Ishikawa (cell line): ENCODE measurements around the gene ACSL6.

Experiments
- CEBPB ChIP-seq: IDR thresholded peaks from 2 replicates; pipeline ENCODE4 v1.6.1; 2012
- CREB1 ChIP-seq: IDR thresholded peaks from 2 replicates; pipeline ENCODE4 v1.6.1; 2012; ENCODE audit warnings: low read depth
- EGR1 ChIP-seq: IDR thresholded peaks from 2 replicates; pipeline ENCODE4 v1.6.1; 2012
- EP300 ChIP-seq: IDR thresholded peaks from 2 replicates; pipeline ENCODE4 v1.6.1; 2012; ENCODE audit warnings: borderline replicate concordance
- FOXM1 ChIP-seq: IDR thresholded peaks from 2 replicates; pipeline ENCODE4 v1.6.1; 2012; ENCODE audit warnings: low read depth, borderline replicate concordance
- NFIC ChIP-seq: IDR thresholded peaks from 2 replicates; pipeline ENCODE4 v1.6.1; 2012
- RAD21 ChIP-seq: IDR thresholded peaks from 2 replicates; pipeline ENCODE4 v1.6.1; 2012; ENCODE audit warnings: low read depth
- TAF1 ChIP-seq: IDR thresholded peaks from 2 replicates; pipeline ENCODE4 v1.6.1; 2012; ENCODE audit warnings: low read depth, mild to moderate bottlenecking
- TCF12 ChIP-seq: IDR thresholded peaks from 2 replicates; pipeline ENCODE4 v1.6.1; 2012; ENCODE audit warnings: low read depth
- TEAD4 ChIP-seq: IDR thresholded peaks from 2 replicates; pipeline ENCODE4 v1.6.1; 2012
- YY1 ChIP-seq: IDR thresholded peaks from 2 replicates; pipeline ENCODE4 v1.6.1; 2012; ENCODE audit warnings: low read depth
- ZBTB7A ChIP-seq: IDR thresholded peaks from 2 replicates; pipeline ENCODE4 v1.6.1; 2012; ENCODE audit warnings: low read depth
- TF ChIP-seq, protein P1 (sequence below): IDR thresholded peaks from 2 replicates; pipeline ENCODE4 v1.6.1; 2012
- TF ChIP-seq, protein P2 (sequence below): IDR thresholded peaks from 2 replicates; pipeline ENCODE4 v1.6.1; 2012; ENCODE audit warnings: low read depth, mild to moderate bottlenecking
- TF ChIP-seq, protein P3 (sequence below): IDR thresholded peaks from 2 replicates; pipeline ENCODE4 v1.6.1; 2012

Gene ACSL6

DNA sequence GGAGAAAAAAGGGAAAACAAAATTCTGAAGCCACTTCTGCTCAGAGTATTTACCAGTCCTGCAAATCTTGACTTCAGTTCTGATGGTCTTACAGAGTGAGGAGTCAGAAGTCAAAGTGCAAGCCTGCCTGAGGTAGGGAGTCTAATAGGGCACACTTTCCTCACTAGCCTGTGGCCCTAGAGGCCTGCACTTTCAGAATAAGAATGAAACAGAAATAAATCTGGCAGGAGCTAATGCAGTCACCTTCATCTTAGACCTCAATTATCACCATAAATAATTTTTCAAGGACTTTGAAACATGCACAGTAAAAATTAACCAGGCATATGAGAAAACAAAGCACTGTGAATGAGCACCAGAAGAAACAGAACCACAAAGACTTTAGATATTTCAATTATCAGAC lies 20.7 kb upstream of the ACSL6 start:
- TF ChIP-seq, protein P1, sequence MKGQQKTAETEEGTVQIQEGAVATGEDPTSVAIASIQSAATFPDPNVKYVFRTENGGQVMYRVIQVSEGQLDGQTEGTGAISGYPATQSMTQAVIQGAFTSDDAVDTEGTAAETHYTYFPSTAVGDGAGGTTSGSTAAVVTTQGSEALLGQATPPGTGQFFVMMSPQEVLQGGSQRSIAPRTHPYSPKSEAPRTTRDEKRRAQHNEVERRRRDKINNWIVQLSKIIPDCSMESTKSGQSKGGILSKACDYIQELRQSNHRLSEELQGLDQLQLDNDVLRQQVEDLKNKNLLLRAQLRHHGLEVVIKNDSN: no peak
- no peak for TF ChIP-seq FOXM1
- no peak for TF ChIP-seq RAD21
- no peak for TF ChIP-seq CREB1
- no peak for TF ChIP-seq CEBPB
- TF ChIP-seq, protein P2, sequence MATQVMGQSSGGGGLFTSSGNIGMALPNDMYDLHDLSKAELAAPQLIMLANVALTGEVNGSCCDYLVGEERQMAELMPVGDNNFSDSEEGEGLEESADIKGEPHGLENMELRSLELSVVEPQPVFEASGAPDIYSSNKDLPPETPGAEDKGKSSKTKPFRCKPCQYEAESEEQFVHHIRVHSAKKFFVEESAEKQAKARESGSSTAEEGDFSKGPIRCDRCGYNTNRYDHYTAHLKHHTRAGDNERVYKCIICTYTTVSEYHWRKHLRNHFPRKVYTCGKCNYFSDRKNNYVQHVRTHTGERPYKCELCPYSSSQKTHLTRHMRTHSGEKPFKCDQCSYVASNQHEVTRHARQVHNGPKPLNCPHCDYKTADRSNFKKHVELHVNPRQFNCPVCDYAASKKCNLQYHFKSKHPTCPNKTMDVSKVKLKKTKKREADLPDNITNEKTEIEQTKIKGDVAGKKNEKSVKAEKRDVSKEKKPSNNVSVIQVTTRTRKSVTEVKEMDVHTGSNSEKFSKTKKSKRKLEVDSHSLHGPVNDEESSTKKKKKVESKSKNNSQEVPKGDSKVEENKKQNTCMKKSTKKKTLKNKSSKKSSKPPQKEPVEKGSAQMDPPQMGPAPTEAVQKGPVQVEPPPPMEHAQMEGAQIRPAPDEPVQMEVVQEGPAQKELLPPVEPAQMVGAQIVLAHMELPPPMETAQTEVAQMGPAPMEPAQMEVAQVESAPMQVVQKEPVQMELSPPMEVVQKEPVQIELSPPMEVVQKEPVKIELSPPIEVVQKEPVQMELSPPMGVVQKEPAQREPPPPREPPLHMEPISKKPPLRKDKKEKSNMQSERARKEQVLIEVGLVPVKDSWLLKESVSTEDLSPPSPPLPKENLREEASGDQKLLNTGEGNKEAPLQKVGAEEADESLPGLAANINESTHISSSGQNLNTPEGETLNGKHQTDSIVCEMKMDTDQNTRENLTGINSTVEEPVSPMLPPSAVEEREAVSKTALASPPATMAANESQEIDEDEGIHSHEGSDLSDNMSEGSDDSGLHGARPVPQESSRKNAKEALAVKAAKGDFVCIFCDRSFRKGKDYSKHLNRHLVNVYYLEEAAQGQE: no peak
- TF ChIP-seq, protein P3, sequence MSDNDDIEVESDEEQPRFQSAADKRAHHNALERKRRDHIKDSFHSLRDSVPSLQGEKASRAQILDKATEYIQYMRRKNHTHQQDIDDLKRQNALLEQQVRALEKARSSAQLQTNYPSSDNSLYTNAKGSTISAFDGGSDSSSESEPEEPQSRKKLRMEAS: no peak

DNA sequence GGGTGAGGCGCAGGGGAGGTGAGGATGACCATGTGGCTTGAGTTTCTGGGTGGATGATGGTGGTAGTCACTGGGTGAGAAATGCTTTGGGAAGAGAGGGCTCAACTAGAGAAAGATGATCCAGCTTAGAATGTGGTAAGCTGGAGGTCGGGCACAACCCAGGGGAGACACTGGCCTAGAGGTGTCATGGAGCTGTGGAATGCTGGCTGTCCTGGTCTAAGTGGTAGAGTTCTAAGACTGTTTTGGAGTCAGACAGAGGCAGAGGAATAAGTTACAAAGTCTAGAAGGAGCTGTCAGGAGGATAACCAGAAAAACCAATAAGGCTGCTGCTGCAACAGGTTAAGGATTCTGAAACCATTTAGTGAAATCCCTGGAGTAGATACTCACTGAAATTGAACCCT lies 19.2 kb upstream of the ACSL6 start:
- TF ChIP-seq TAF1 (no peak), TCF12 (no peak), NFIC (no peak), EP300 (no peak), FOXM1 (no peak), ZBTB7A (no peak), YY1 (no peak), EGR1 (no peak), RAD21 (no peak), TEAD4 (no peak), CREB1 (no peak), CEBPB (no peak)
- TF ChIP-seq, protein P1: no peak
- TF ChIP-seq, protein P2: no peak
- TF ChIP-seq, protein P3: no peak

DNA sequence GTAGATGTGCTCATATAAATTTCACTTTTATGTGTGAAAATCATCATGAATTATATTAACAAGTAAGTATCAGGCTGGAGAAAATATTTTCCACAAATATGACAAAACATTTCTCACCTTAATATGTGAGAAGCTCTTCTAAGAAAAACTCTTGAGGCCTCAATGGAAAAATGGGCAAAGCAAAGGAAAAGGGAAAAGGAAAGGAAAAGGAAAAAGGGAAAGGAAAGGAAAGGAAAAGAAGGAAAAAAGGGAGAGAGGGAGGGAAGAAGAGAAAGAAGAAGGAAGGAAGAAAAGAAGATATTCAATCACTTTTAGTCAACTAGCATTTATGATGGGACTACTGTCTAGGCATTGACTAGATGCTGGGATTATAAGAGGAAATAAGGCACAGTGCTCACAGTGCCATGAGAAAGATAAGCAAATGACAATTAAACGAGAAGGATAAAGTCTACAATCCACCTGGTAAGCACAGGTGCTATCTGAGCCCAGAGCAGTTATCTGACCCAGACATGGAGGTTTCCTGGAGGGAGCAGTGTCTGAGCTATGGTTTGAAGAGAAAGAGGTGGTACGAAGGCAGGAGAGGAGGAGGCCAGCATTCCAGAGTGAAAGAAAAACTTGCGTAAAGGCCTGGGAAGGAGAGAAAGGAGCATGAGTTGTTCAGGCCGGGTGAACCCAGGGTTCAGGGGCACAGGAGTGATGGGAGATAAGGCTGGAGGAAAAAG lies 18.3 kb upstream of the ACSL6 start:
- TF ChIP-seq NFIC (no peak), CREB1 (no peak), YY1 (no peak), ZBTB7A (no peak), EGR1 (no peak), CEBPB (no peak), EP300 (no peak), TEAD4 (no peak), TAF1 (no peak), RAD21 (no peak), FOXM1 (no peak), TCF12 (no peak)
- TF ChIP-seq, protein P3: no peak
- TF ChIP-seq, protein P1: no peak
- TF ChIP-seq, protein P2: no peak

DNA sequence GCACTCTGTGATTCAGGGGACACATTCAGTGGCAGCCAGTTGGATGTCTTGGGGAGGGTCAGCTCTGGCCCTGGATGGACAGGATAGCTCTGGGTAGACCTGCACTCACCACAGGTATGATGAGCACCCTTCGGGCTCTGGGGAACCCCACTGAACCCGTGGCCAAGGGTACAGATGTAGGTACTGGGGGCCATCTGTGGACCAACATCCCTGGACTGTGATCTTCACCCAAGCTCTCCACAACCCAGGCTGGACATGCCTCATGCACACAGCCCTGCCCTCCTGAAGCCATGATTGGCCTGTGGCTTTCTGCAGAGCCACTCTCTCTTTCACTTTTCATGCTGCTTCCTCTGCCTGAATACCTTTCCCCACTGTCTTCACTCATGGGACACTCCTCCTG lies 15.6 kb upstream of the ACSL6 start:
- TF ChIP-seq, protein P1: no peak
- TF ChIP-seq, protein P2: no peak
- no peak for TF ChIP-seq TCF12
- no peak for TF ChIP-seq FOXM1
- TF ChIP-seq CEBPB: no peak
- no peak for TF ChIP-seq YY1
- TF ChIP-seq TEAD4: no peak
- TF ChIP-seq RAD21: no peak
- TF ChIP-seq CREB1: no peak
- no peak for TF ChIP-seq TAF1
- TF ChIP-seq ZBTB7A: no peak
- no peak for TF ChIP-seq NFIC
- TF ChIP-seq EGR1: no peak
- TF ChIP-seq EP300: no peak
